Stimulated activated CD4-positive, alpha-beta T cell treated with anti-CD3 and anti-CD28 coated beads, TNF-alpha, amount 100 ng/mL, for 1 hour (primary cell): Measurements from ENCODE around the gene GSDME.

Experiments
- DNase-seq, 3 donors: peaks; one replicate each; pipeline ENCODE4 v3.0.0-alpha.2; 2020; ENCODE audit warnings: low read depth in 3 of 3, low spot score in 1 of 3

GSDME gene

GRCh38 chr7:24723178-24723530 lies 34.1 kb downstream of the GSDME start:
- DNase-seq: no peak

- no peak for DNase-seq
Measured at GRCh38 chr7:24722386-24723177, 34.7 kb downstream of the GSDME start.

- DNase-seq: no peak
Measured at GRCh38 chr7:24721481-24722001, 35.7 kb downstream of the GSDME start.

- DNase-seq: no peak
Measured at GRCh38 chr7:24720283-24720682, 37.0 kb downstream of the GSDME start.

GRCh38 chr7:24718977-24719491 lies 38.2 kb downstream of the GSDME start:
- DNase-seq: no peak

GRCh38 chr7:24718431-24718831 lies 38.8 kb downstream of the GSDME start:
- no peak for DNase-seq

GRCh38 chr7:24717694-24718320 lies 39.5 kb downstream of the GSDME start:
- no peak for DNase-seq

GRCh38 chr7:24717247-24717622 lies 40.0 kb downstream of the GSDME start:
- no peak for DNase-seq

- DNase-seq: no peak
Measured at GRCh38 chr7:24716480-24717246, 40.6 kb downstream of the GSDME start.

- no peak for DNase-seq
Measured at GRCh38 chr7:24715661-24716479, 41.4 kb downstream of the GSDME start.

GRCh38 chr7:24715171-24715570 lies 42.1 kb downstream of the GSDME start:
- DNase-seq: no peak

GRCh38 chr7:24714676-24715010 lies 42.6 kb downstream of the GSDME start:
- no peak for DNase-seq

- DNase-seq: no peak
Measured at GRCh38 chr7:24713850-24714675, 43.2 kb downstream of the GSDME start.

- DNase-seq: no peak
Measured at GRCh38 chr7:24713039-24713793, 44.0 kb downstream of the GSDME start.

- no peak for DNase-seq
Measured at GRCh38 chr7:24709585-24710360, 47.5 kb downstream of the GSDME start.

GRCh38 chr7:24709051-24709450 lies 48.2 kb downstream of the GSDME start:
- DNase-seq: no peak

- no peak for DNase-seq
Measured at GRCh38 chr7:24707988-24708615, 49.2 kb downstream of the GSDME start.
